SH-SY5Y (cell line): ENCODE data around the gene FBXL22.

Source experiments
- GATA2 ChIP-seq: IDR thresholded peaks from 2 replicates; pipeline ENCODE4 v1.6.1; 2011; ENCODE audit warnings: mild to moderate bottlenecking, low read depth, low read length
- GATA3 ChIP-seq: IDR thresholded peaks from 2 replicates; pipeline ENCODE4 v1.6.1; 2011; ENCODE audit warnings: low read depth, mild to moderate bottlenecking, low read length, moderate library complexity

GRCh38 chr15:63560741-63561448 is 36.3 kb upstream of the FBXL22 start:
- TF ChIP-seq GATA2 (no peak), GATA3 (no peak)
